Measurements from ENCODE around the gene CDK18.

- TF ChIP-seq CTCF (IDR thresholded peaks at IDR 0.05) = no peak
- TF ChIP-seq POLR2A (IDR thresholded peaks at IDR 0.05) = no peak
- TF ChIP-seq POLR2AphosphoS5 (IDR thresholded peaks at IDR 0.05) = no peak
- TF ChIP-seq EP300 (IDR thresholded peaks at IDR 0.05) = no peak
Observed at GRCh38 chr1:205466595-205467220, 37.8 kb upstream of the CDK18 start.

Data from stomach (tissue), 4 donors.